GM12878 (cell line): ENCODE data around the gene CYP26B1. TPM values are rescaled to one million over a fixed set of nuclear protein-coding genes. Genes with fewer than 3 reads are reported as not detected.

ENCODE experiments used
- ATAC-seq: fragments of 200-7000 bp; cut with Tn5 transposase; 3 replicates; pipeline ENCODE4 v1.9.1; 2020; ENCODE audit warnings: mild to moderate bottlenecking, moderate library complexity
- BruUV-seq: library from RNA; stranded (reverse); fragments of 400-500 nt; replicated peaks from 2 replicates; lab custom pipeline; 2021; lab: Mats Ljungman, UMichigan
- CTCF ChIA-PET: fragments of 300-600 bp; sonication (Branson Sonifier 250); formaldehyde crosslinking; extraction: SDS; loops from one replicate; lab custom pipeline; 2021; ENCODE audit warnings: inconsistent platforms; lab: Yijun Ruan, JAX
- POLR2A ChIA-PET: fragments of 350-600 bp; formaldehyde crosslinking; extraction: SDS; loops from one replicate; lab custom pipeline; 2021; ENCODE audit warnings: inconsistent platforms; lab: Charles Lee
- RAD21 ChIA-PET: fragments of 300-600 bp; sonication (Branson Sonifier 250); formaldehyde crosslinking; loops from one replicate; lab custom pipeline; 2023; ENCODE audit warnings: antibody characterized with exemption; ENCODE audit not compliant: unreplicated experiment; lab: Charles Lee
- SMC1A ChIA-PET: fragments of 300-600 bp; sonication (Branson Sonifier 250); formaldehyde crosslinking; loops from one replicate; lab custom pipeline; 2023; ENCODE audit not compliant: unreplicated experiment, uncharacterized antibody; lab: Charles Lee
- DNase-seq: peaks from one replicate; pipeline ENCODE4 v3.0.0-alpha.2; 2011; ENCODE audit warnings: low read depth, low spot score
- FAIRE-seq: peaks from 3 replicates; lab custom pipeline; 2011; peaks lifted over from hg19 to GRCh38; lab: Jason Lieb, UNC
- H2AFZ ChIP-seq: 2 replicates; pipeline ENCODE4 v1.6.0; 2011; ENCODE audit warnings: low read depth, low read length, control low read depth; ENCODE audit not compliant: control insufficient read depth
- H3K27ac ChIP-seq: 2 replicates; pipeline ENCODE4 v1.5.1; 2011; ENCODE audit warnings: control low read depth; ENCODE audit not compliant: control insufficient read depth, insufficient read depth
- H3K27me3 ChIP-seq, 2 experiments: replicated peaks in 1 of 2; 2 replicates each; pipeline versions ENCODE4 v1.6.0 to v1.6.1; 2011; ENCODE audit warnings: low read length in 1 of 2; ENCODE audit not compliant: control insufficient read depth in 2 of 2, insufficient read depth in 2 of 2
- H3K36me3 ChIP-seq, 2 experiments: 2 replicates each; pipeline ENCODE4 v1.5.1; 2011; ENCODE audit warnings: low read length in 1 of 2; ENCODE audit not compliant: control insufficient read depth in 2 of 2, insufficient read depth in 2 of 2
- H3K4me1 ChIP-seq: 2 replicates; pipeline ENCODE4 v1.6.1; 2011; ENCODE audit warnings: mild to moderate bottlenecking, low read length, moderate library complexity, mixed read lengths; ENCODE audit not compliant: control insufficient read depth, insufficient read depth
- H3K4me2 ChIP-seq: 2 replicates; pipeline ENCODE4 v1.6.0; 2011; ENCODE audit warnings: control low read depth; ENCODE audit not compliant: control insufficient read depth, insufficient read depth
- H3K4me3 ChIP-seq: fragments of 200-600 bp; sonication (generic); 2 replicates; pipeline ENCODE4 v1.5.1; 2016
- H3K79me2 ChIP-seq: 2 replicates; pipeline ENCODE4 v1.6.0; 2011; ENCODE audit warnings: low read length; ENCODE audit not compliant: control insufficient read depth, insufficient read depth
- H3K9ac ChIP-seq: 2 replicates; pipeline ENCODE4 v1.8.0; 2011; ENCODE audit warnings: low read length, control low read depth, mixed read lengths; ENCODE audit not compliant: control insufficient read depth, insufficient read depth
- H3K9me3 ChIP-seq: replicated peaks from 3 replicates; pipeline ENCODE4 v1.5.1; 2011; ENCODE audit warnings: mild to moderate bottlenecking, low read length; ENCODE audit not compliant: control insufficient read depth, insufficient read depth
- H4K20me1 ChIP-seq: 2 replicates; pipeline ENCODE4 v1.6.0; 2011; ENCODE audit not compliant: control insufficient read depth, insufficient read depth
- ASH2L ChIP-seq: fragments of 300-600, 200-600 bp; sonication (generic); IDR thresholded peaks from 2 replicates; pipeline ENCODE4 v1.6.1; 2017; ENCODE audit warnings: low read depth, mild to moderate bottlenecking, borderline replicate concordance
- BMI1 ChIP-seq: fragments of 450-650 bp; IDR thresholded peaks from 2 replicates; pipeline ENCODE4 v1.6.1; 2016; ENCODE audit warnings: mild to moderate bottlenecking, moderate library complexity, borderline replicate concordance
- BRCA1 ChIP-seq: IDR thresholded peaks from 2 replicates; pipeline ENCODE4 v1.6.1; 2011; ENCODE audit warnings: low read depth, low read length, improper control_type of control experiment
- CHD2 ChIP-seq: IDR thresholded peaks from 2 replicates; pipeline ENCODE4 v1.6.1; 2011; ENCODE audit warnings: low read depth, low read length, improper control_type of control experiment, borderline replicate concordance
- CTCF ChIP-seq, 3 experiments: IDR thresholded peaks in 2 of 3; conservative IDR thresholded peaks in 1 of 3; 2 replicates each; pipeline ENCODE4 v1.5.1; 2011; ENCODE audit warnings: low read depth in 3 of 3, low read length in 3 of 3, mild to moderate bottlenecking in 3 of 3, control low read depth in 2 of 3, moderate library complexity in 2 of 3, inconsistent platforms in 1 of 3, mixed read lengths in 1 of 3; ENCODE audit not compliant: control insufficient read depth in 2 of 3, insufficient read depth in 1 of 3; ENCODE audit errors: extremely low read depth in 1 of 3
- EZH2 ChIP-seq: IDR thresholded peaks from 2 replicates; pipeline ENCODE4 v1.6.1; 2012; ENCODE audit warnings: low read depth, mild to moderate bottlenecking, control low read depth, inconsistent platforms, low read length, borderline replicate concordance; ENCODE audit not compliant: control insufficient read depth
- GABPA ChIP-seq: IDR thresholded peaks from 2 replicates; pipeline ENCODE4 v1.6.1; 2014; ENCODE audit warnings: antibody characterized with exemption, low read depth, mild to moderate bottlenecking, inconsistent platforms
- JUND ChIP-seq: IDR thresholded peaks from 2 replicates; pipeline ENCODE4 v1.6.1; 2012; ENCODE audit warnings: low read depth, mild to moderate bottlenecking, low read length, improper control_type of control experiment, moderate library complexity
- MAX ChIP-seq: IDR thresholded peaks from 2 replicates; pipeline ENCODE4 v1.6.1; 2012; ENCODE audit warnings: low read depth, low read length, improper control_type of control experiment
- MTA2 ChIP-seq: fragments of 450-650 bp; IDR thresholded peaks from 2 replicates; pipeline ENCODE4 v1.6.1; 2016; ENCODE audit warnings: low read depth, mild to moderate bottlenecking, moderate library complexity
- NKRF ChIP-seq: fragments of 450-650 bp; conservative IDR thresholded peaks from 2 replicates; pipeline ENCODE4 v1.6.1; 2017; ENCODE audit warnings: mild to moderate bottlenecking, moderate library complexity
- PRDM15 ChIP-seq: fragments of 450-650 bp; formaldehyde crosslinking; IDR thresholded peaks from 2 replicates; pipeline ENCODE4 v1.4.0; 2020; ENCODE audit warnings: mild to moderate bottlenecking, moderate library complexity
- TCF3 ChIP-seq: IDR thresholded peaks from 2 replicates; pipeline ENCODE4 v1.6.1; 2012; ENCODE audit warnings: low read depth, mild to moderate bottlenecking, low read length, borderline replicate concordance; ENCODE audit not compliant: insufficient read depth
- WRNIP1 ChIP-seq: IDR thresholded peaks from 2 replicates; pipeline ENCODE4 v1.6.1; 2011; ENCODE audit warnings: low read depth, low read length, improper control_type of control experiment, borderline replicate concordance
- ZBED1 ChIP-seq: IDR thresholded peaks from 2 replicates; pipeline ENCODE4 v1.6.1; 2016; ENCODE audit warnings: borderline replicate concordance
- ZZZ3 ChIP-seq: IDR thresholded peaks from 2 replicates; pipeline ENCODE4 v1.6.1; 2011; ENCODE audit warnings: low read depth; ENCODE audit not compliant: control insufficient read depth, insufficient read length
- WGBS: methylation state at CpG from one replicate; pipeline ENCODE4 v1.1.6; 2016; ENCODE audit warnings: low lambda C conversion rate; ENCODE audit not compliant: insufficient replicate concordance, insufficient coverage; ENCODE audit errors: missing lambda C conversion rate; 5-methylcytosine and 5-hydroxymethylcytosine counted together
- in situ Hi-C: fragments of 300-500 bp; cut with MboI; formaldehyde crosslinking; loops from 9 replicates; pipeline ENCODE4 v1.14.3; 2018; ENCODE audit warnings: mixed read lengths
- intact Hi-C: fragments of 100-400 bp; cut with micrococcal nuclease; formaldehyde crosslinking; loops from one replicate; pipeline ENCODE4 v1.14.2; 2022; ENCODE audit not compliant: unreplicated experiment
- polyA plus RNA-seq, 11 experiments: library from polyadenylated mRNA; depleted of rRNA in 4 of 11; unstranded in 6 of 11; stranded (reverse) in 5 of 11; fragments of >200 nt; fragmentation: Nextera tagmentation in 4 of 11; fragmentation: Illumina TruSeq in 1 of 11; extraction: Ambion mirVana in 4 of 11; extraction: Trizol in 1 of 11; gene quantifications; 1 replicate in 1 of 11; 2 replicates in 10 of 11; pipeline versions ENCODE4 v1.2.1 to v1.2.3, GENCODE V29; 2011 to 2016; ENCODE audit warnings: inconsistent platforms in 2 of 11, missing spikeins in 2 of 11, low read depth in 1 of 11
- total RNA-seq, 4 experiments: library from RNA; depleted of rRNA in 3 of 4; stranded (reverse); fragments of >200 nt in 3 of 4; fragmentation: Illumina TruSeq in 1 of 4; extraction: Trizol in 1 of 4; gene quantifications; 2 replicates each; pipeline versions ENCODE4 v1.2.1 to v1.2.3, GENCODE V29; 2013 to 2021

The CYP26B1 gene
- total and polyA plus RNA-seq, 10 of the 15 experiments (the other 5 are each of a cell fraction or from before 2014, with no cell fraction given): not detected

GRCh38 chr2:72162574-72162973, 14.9 kb upstream of the CYP26B1 start:
- ChIA-PET RAD21 (no interaction called here), SMC1A (no interaction called here), CTCF (no interaction called here), POLR2A (no interaction called here)
- intact Hi-C loops: no loop called here
- Histone ChIP-seq H3K79me2 (no peaks in the 10 kb centered on the region), H3K4me1 (no peaks in the 10 kb centered on the region), H3K9ac (no peak overlapping the region), H3K4me3 (no peak overlapping the region), H3K4me2 (no peak overlapping the region), H3K36me3 (no peaks in the 10 kb centered on the region), H2AFZ (no peak overlapping the region), H3K27ac (no peak overlapping the region), H3K9me3 (no peaks in the 10 kb centered on the region), H4K20me1 (no peaks in the 10 kb centered on the region), H3K27me3 (peaks cover 0 to 5% of the 10 kb centered on the region in 2 experiments; a peak in 2 of 4 replicates)
- no peak for TF ChIP-seq JUND
- TF ChIP-seq NKRF: no peak
- TF ChIP-seq MTA2: no peak
- TF ChIP-seq ZBED1: no peak
- no peak for TF ChIP-seq GABPA
- no peak for TF ChIP-seq EZH2
- no peak for TF ChIP-seq BMI1
- no peak for TF ChIP-seq PRDM15
- TF ChIP-seq BRCA1: no peak
- no peak for TF ChIP-seq TCF3
- no peak for TF ChIP-seq ZZZ3
- no peak for TF ChIP-seq MAX
- TF ChIP-seq ASH2L: no peak
- TF ChIP-seq WRNIP1: no peak
- TF ChIP-seq CTCF (IDR thresholded peaks at IDR 0.05 in 2 of 3, conservative IDR thresholded peaks at IDR 0.05 in 1 of 3; ENCODE audit: control insufficient read depth in 2 of 3, extremely low read depth in 1 of 3, insufficient read depth in 1 of 3, low read depth in 3 of 3, low read length in 3 of 3): no peak
- no peak for TF ChIP-seq CHD2
- BruUV-seq: no TSS peak
- WGBS: 17% methylated on average over 5 of the region's 5 CpGs
- in situ Hi-C loops: no loop called here
- ATAC-seq (no peak), DNase-seq (no peak), FAIRE-seq (no peak)
